GM12878 (cell line): ENCODE measurements around the gene HTR1D. TPM values are rescaled to one million over a fixed set of nuclear protein-coding genes. Genes with fewer than 3 reads are reported as not detected.
"Not testable (repeated sequence)": the region's sequence is repeated elsewhere in the genome, so short reads cannot be mapped to it uniquely, and the experiment has no call there.

ENCODE experiments used
- ATAC-seq: fragments of 200-7000 bp; cut with Tn5 transposase; 3 replicates; pipeline ENCODE4 v1.9.1; 2020; ENCODE audit warnings: mild to moderate bottlenecking, moderate library complexity
- BruUV-seq: library from RNA; stranded (reverse); fragments of 400-500 nt; replicated peaks from 2 replicates; lab custom pipeline; 2021; lab: Mats Ljungman, UMichigan
- CTCF ChIA-PET: fragments of 300-600 bp; sonication (Branson Sonifier 250); formaldehyde crosslinking; extraction: SDS; loops from one replicate; lab custom pipeline; 2021; ENCODE audit warnings: inconsistent platforms; lab: Yijun Ruan, JAX
- POLR2A ChIA-PET: fragments of 350-600 bp; formaldehyde crosslinking; extraction: SDS; loops from one replicate; lab custom pipeline; 2021; ENCODE audit warnings: inconsistent platforms; lab: Charles Lee
- RAD21 ChIA-PET: fragments of 300-600 bp; sonication (Branson Sonifier 250); formaldehyde crosslinking; loops from one replicate; lab custom pipeline; 2023; ENCODE audit warnings: antibody characterized with exemption; ENCODE audit not compliant: unreplicated experiment; lab: Charles Lee
- SMC1A ChIA-PET: fragments of 300-600 bp; sonication (Branson Sonifier 250); formaldehyde crosslinking; loops from one replicate; lab custom pipeline; 2023; ENCODE audit not compliant: unreplicated experiment, uncharacterized antibody; lab: Charles Lee
- DNase-seq: peaks from one replicate; pipeline ENCODE4 v3.0.0-alpha.2; 2011; ENCODE audit warnings: low read depth, low spot score
- FAIRE-seq: peaks from 3 replicates; lab custom pipeline; 2011; peaks lifted over from hg19 to GRCh38; lab: Jason Lieb, UNC
- H2AFZ ChIP-seq: 2 replicates; pipeline ENCODE4 v1.6.0; 2011; ENCODE audit warnings: low read depth, low read length, control low read depth; ENCODE audit not compliant: control insufficient read depth
- H3K27ac ChIP-seq: 2 replicates; pipeline ENCODE4 v1.5.1; 2011; ENCODE audit warnings: control low read depth; ENCODE audit not compliant: control insufficient read depth, insufficient read depth
- H3K27me3 ChIP-seq, 2 experiments: replicated peaks in 1 of 2; 2 replicates each; pipeline versions ENCODE4 v1.6.0 to v1.6.1; 2011; ENCODE audit warnings: low read length in 1 of 2; ENCODE audit not compliant: control insufficient read depth in 2 of 2, insufficient read depth in 2 of 2
- H3K36me3 ChIP-seq, 2 experiments: 2 replicates each; pipeline ENCODE4 v1.5.1; 2011; ENCODE audit warnings: low read length in 1 of 2; ENCODE audit not compliant: control insufficient read depth in 2 of 2, insufficient read depth in 2 of 2
- H3K4me1 ChIP-seq: 2 replicates; pipeline ENCODE4 v1.6.1; 2011; ENCODE audit warnings: mild to moderate bottlenecking, low read length, moderate library complexity, mixed read lengths; ENCODE audit not compliant: control insufficient read depth, insufficient read depth
- H3K4me2 ChIP-seq: 2 replicates; pipeline ENCODE4 v1.6.0; 2011; ENCODE audit warnings: control low read depth; ENCODE audit not compliant: control insufficient read depth, insufficient read depth
- H3K4me3 ChIP-seq: fragments of 200-600 bp; sonication (generic); 2 replicates; pipeline ENCODE4 v1.5.1; 2016
- H3K79me2 ChIP-seq: 2 replicates; pipeline ENCODE4 v1.6.0; 2011; ENCODE audit warnings: low read length; ENCODE audit not compliant: control insufficient read depth, insufficient read depth
- H3K9ac ChIP-seq: 2 replicates; pipeline ENCODE4 v1.8.0; 2011; ENCODE audit warnings: low read length, control low read depth, mixed read lengths; ENCODE audit not compliant: control insufficient read depth, insufficient read depth
- H3K9me3 ChIP-seq: replicated peaks from 3 replicates; pipeline ENCODE4 v1.5.1; 2011; ENCODE audit warnings: mild to moderate bottlenecking, low read length; ENCODE audit not compliant: control insufficient read depth, insufficient read depth
- H4K20me1 ChIP-seq: 2 replicates; pipeline ENCODE4 v1.6.0; 2011; ENCODE audit not compliant: control insufficient read depth, insufficient read depth
- EGR1 ChIP-seq, 2 experiments: IDR thresholded peaks; 1 replicate in 1 of 2; 2 replicates in 1 of 2; pipeline ENCODE4 v1.6.1; 2011 to 2012; ENCODE audit warnings: low read depth in 2 of 2, low read length in 2 of 2, borderline replicate concordance in 1 of 2, mild to moderate bottlenecking in 1 of 2, moderate library complexity in 1 of 2
- HCFC1 ChIP-seq: fragments of 150-350 bp; IDR thresholded peaks from 2 replicates; pipeline ENCODE4 v1.6.1; 2014; ENCODE audit warnings: low read length
- NR2C1 ChIP-seq: fragments of 450-650 bp; IDR thresholded peaks from 2 replicates; pipeline ENCODE4 v1.6.1; 2017; ENCODE audit warnings: antibody characterized with exemption, mild to moderate bottlenecking, moderate library complexity
- NR2C2 ChIP-seq: IDR thresholded peaks from 2 replicates; pipeline ENCODE4 v1.6.1; 2011; ENCODE audit warnings: borderline replicate concordance, low read depth; ENCODE audit not compliant: control insufficient read depth, insufficient read length
- SIN3A ChIP-seq: IDR thresholded peaks from 2 replicates; pipeline ENCODE4 v1.6.1; 2012; ENCODE audit warnings: low read depth, low read length, improper control_type of control experiment
- WGBS: methylation state at CpG from one replicate; pipeline ENCODE4 v1.1.6; 2016; ENCODE audit warnings: low lambda C conversion rate; ENCODE audit not compliant: insufficient replicate concordance, insufficient coverage; ENCODE audit errors: missing lambda C conversion rate; 5-methylcytosine and 5-hydroxymethylcytosine counted together
- in situ Hi-C: fragments of 300-500 bp; cut with MboI; formaldehyde crosslinking; loops from 9 replicates; pipeline ENCODE4 v1.14.3; 2018; ENCODE audit warnings: mixed read lengths
- intact Hi-C: fragments of 100-400 bp; cut with micrococcal nuclease; formaldehyde crosslinking; loops from one replicate; pipeline ENCODE4 v1.14.2; 2022; ENCODE audit not compliant: unreplicated experiment
- polyA plus RNA-seq, 11 experiments: library from polyadenylated mRNA; depleted of rRNA in 4 of 11; unstranded in 6 of 11; stranded (reverse) in 5 of 11; fragments of >200 nt; fragmentation: Nextera tagmentation in 4 of 11; fragmentation: Illumina TruSeq in 1 of 11; extraction: Ambion mirVana in 4 of 11; extraction: Trizol in 1 of 11; gene quantifications; 1 replicate in 1 of 11; 2 replicates in 10 of 11; pipeline versions ENCODE4 v1.2.1 to v1.2.3, GENCODE V29; 2011 to 2016; ENCODE audit warnings: inconsistent platforms in 2 of 11, missing spikeins in 2 of 11, low read depth in 1 of 11
- total RNA-seq, 4 experiments: library from RNA; depleted of rRNA in 3 of 4; stranded (reverse); fragments of >200 nt in 3 of 4; fragmentation: Illumina TruSeq in 1 of 4; extraction: Trizol in 1 of 4; gene quantifications; 2 replicates each; pipeline versions ENCODE4 v1.2.1 to v1.2.3, GENCODE V29; 2013 to 2021

The HTR1D gene
- total and polyA plus RNA-seq, 10 of the 15 experiments (the other 5 are each of a cell fraction or from before 2014, with no cell fraction given) = 0.07 TPM; not detected in 9

- ChIA-PET POLR2A (no interaction called here), RAD21 (no interaction called here), CTCF (interaction anchor here (22.0 kb wide), 1 partner anchor 97 kb away, joined by 961 read pairs; no protein-coding TSS in a partner anchor), SMC1A (no interaction called here)
- Histone ChIP-seq H3K9me3 (no peaks in the 10 kb centered on the region), H3K4me3 (no peak overlapping the region), H4K20me1 (no peaks in the 10 kb centered on the region), H3K27me3 (no peaks in the 10 kb centered on the region)
- no peak for FAIRE-seq
- ATAC-seq = no peak
- in situ Hi-C loops = no loop called here
- 65% methylated on average over 3 of the region's 3 CpGs for WGBS
- TF ChIP-seq EGR1 (IDR thresholded peaks at IDR 0.05; ENCODE audit: borderline replicate concordance in 1 of 2, low read depth in 2 of 2, low read length in 2 of 2) (no peak), NR2C2 (no peak), HCFC1 (no peak), SIN3A (no peak), NR2C1 (no peak)
- TF ChIP-seq, all 136 proteins: peak for 0
- Histone ChIP-seq H3K9ac (no peak overlapping the region), H3K79me2 (no peaks in the 10 kb centered on the region), H2AFZ (no peak overlapping the region), H3K27ac (no peak overlapping the region), H3K4me2 (no peak overlapping the region), H3K36me3 (no peaks in the 10 kb centered on the region), H3K4me1 (no peaks in the 10 kb centered on the region)
- DNase-seq = no peak
- no TSS peak for BruUV-seq
- intact Hi-C loops = no loop called here
Observed at GRCh38 chr1:23191199-23191598, 26.1 kb downstream of the HTR1D start.

GRCh38 chr1:23188936-23189452 is 28.3 kb downstream of the HTR1D start:
- H2AFZ ChIP-seq, intact Hi-C loops, ATAC-seq, H3K9me3 ChIP-seq, H3K27ac ChIP-seq, H3K4me2 ChIP-seq, H4K20me1 ChIP-seq, H3K79me2 ChIP-seq, H3K4me1 ChIP-seq, H3K27me3 ChIP-seq, DNase-seq, POLR2A ChIA-PET, H3K36me3 ChIP-seq, H3K9ac ChIP-seq, FAIRE-seq, BruUV-seq, H3K4me3 ChIP-seq, SMC1A ChIA-PET: not testable (repeated sequence)
- ChIA-PET RAD21 (interaction anchor here (0.7 kb wide), 1 partner anchor 25 kb away, joined by 3 read pairs; no protein-coding TSS in a partner anchor), CTCF (interaction anchor here (22.0 kb wide), 1 partner anchor 95 kb away, joined by 961 read pairs; no protein-coding TSS in a partner anchor)
- in situ Hi-C loops = loop anchor here (5.0 kb wide), 2 partner anchors 92 to 212 kb away; no protein-coding TSS in a partner anchor
- WGBS = 90% methylated on average over 12 of the region's 13 CpGs
